ENCODE measurements around the gene CD200R1L.

DNA sequence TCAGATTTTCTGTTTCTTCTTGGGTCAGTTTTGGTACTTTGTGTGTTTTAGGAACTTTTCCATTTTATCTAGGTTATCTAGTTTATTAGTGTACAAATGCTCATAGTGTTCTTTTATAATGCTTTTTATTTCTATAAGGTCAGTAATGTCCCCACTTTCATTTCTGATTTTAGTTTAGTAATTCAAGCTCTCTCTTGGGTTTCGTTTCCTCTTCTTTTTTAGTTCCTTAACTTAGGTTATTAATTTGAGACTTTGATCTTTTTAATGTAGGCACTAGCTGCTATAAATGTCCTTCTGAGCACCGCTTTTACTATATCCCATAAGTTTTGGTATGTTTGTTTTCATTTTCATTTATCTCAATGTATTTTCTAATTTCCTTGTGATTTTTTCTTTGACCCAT, 27.0 kb upstream of the CD200R1L start:
- TF ChIP-seq POLR2A (IDR thresholded peaks at IDR 0.05): no peak
- TF ChIP-seq, protein P1, sequence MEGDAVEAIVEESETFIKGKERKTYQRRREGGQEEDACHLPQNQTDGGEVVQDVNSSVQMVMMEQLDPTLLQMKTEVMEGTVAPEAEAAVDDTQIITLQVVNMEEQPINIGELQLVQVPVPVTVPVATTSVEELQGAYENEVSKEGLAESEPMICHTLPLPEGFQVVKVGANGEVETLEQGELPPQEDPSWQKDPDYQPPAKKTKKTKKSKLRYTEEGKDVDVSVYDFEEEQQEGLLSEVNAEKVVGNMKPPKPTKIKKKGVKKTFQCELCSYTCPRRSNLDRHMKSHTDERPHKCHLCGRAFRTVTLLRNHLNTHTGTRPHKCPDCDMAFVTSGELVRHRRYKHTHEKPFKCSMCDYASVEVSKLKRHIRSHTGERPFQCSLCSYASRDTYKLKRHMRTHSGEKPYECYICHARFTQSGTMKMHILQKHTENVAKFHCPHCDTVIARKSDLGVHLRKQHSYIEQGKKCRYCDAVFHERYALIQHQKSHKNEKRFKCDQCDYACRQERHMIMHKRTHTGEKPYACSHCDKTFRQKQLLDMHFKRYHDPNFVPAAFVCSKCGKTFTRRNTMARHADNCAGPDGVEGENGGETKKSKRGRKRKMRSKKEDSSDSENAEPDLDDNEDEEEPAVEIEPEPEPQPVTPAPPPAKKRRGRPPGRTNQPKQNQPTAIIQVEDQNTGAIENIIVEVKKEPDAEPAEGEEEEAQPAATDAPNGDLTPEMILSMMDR (IDR thresholded peaks at IDR 0.05): no peak
